HG03095 (cell line): ENCODE data around the gene TTC21A.
A peak's percentile ranks its signal among the peaks of the same experiment; 100 is the strongest.

Source experiments
- ATAC-seq: cut with Tn5 transposase; IDR thresholded peaks from one replicate; pipeline ENCODE4 v1.9.1; 2021; ENCODE audit warnings: moderate library complexity; ENCODE audit not compliant: unreplicated experiment

The TTC21A gene

DNA sequence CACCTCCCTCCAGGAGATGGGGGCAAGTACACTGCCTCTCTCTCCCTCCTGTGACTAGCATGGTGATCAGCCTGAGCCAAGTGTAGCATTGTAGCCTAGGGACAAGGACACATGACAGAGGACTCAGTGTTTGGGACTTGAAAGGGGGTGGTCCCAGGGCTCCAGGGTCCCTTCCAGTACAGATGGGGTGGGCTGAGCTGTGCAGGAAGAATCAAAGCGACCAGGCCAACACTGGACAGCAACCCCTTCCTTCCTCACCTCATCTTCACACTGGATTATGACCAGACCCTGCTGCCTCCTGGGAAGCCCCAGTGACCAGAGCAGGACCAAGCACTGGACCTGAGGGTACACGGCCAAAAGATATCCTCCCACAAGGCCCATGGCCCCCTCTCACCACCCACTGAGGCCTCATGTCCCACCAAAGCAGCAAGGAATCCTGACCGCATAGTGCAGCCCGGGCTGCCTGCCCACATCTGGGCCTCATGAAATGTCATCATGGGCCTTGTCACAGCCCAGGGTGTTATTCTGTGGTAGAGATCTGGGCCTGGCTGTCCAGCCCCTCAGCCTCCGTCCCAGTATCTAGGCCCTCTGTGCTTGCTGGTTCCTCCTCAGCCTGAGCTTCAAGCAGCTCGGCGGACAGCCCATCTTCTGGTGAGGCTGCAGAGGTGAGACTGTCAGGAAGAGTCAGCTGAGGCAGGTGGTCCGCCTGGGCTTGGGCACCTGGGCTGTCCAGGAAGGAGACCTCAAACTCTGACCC is 9.6 kb upstream of the TTC21A start:
- ATAC-seq: no peak

GRCh38 chr3:39098473-39099000 is 8.9 kb upstream of the TTC21A start:
- ATAC-seq: no peak

- no peak for ATAC-seq
These were observed 8.2 kb upstream of the TTC21A start for GRCh38 chr3:39099242-39099641.

GRCh38 chr3:39099738-39100499 is 7.6 kb upstream of the TTC21A start:
- no peak for ATAC-seq

GRCh38 chr3:39100500-39100886 is 7.0 kb upstream of the TTC21A start:
- no peak for ATAC-seq

DNA sequence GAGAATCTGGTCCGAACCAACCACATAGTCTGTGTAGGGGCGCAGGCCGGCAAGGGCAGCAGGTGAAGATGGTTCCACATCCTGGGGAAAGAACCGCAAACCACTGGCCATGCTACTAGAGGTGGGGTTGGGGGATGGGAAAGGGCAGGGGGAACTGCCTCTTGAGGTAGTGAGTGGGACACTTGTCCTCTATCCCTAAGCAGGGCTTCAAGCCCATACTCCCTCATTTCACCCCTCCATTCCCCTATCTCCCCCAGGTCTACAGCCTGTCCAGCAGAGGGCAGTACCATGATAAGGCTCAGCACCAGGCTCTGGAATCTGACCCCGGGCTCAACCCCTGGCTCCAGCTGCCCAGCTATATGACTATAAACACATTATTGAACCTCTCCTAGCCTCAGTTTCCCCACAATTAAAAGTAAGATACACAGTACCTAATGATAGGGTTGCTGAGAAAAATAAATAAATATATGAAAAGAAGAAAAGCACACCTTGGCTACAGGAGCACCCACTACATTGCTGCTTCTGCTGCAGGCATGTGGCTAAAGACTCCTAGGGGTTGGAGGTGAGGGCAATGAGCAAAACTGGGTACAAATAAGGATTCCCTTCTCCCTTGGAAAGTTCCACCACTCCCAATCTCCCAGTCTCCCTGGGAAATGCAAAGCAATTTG is 6.3 kb upstream of the TTC21A start:
- no peak for ATAC-seq

GRCh38 chr3:39102504-39103323 is 4.8 kb upstream of the TTC21A start:
- no peak for ATAC-seq

- no peak for ATAC-seq
These were observed 4.2 kb upstream of the TTC21A start for GRCh38 chr3:39103324-39103693.

DNA sequence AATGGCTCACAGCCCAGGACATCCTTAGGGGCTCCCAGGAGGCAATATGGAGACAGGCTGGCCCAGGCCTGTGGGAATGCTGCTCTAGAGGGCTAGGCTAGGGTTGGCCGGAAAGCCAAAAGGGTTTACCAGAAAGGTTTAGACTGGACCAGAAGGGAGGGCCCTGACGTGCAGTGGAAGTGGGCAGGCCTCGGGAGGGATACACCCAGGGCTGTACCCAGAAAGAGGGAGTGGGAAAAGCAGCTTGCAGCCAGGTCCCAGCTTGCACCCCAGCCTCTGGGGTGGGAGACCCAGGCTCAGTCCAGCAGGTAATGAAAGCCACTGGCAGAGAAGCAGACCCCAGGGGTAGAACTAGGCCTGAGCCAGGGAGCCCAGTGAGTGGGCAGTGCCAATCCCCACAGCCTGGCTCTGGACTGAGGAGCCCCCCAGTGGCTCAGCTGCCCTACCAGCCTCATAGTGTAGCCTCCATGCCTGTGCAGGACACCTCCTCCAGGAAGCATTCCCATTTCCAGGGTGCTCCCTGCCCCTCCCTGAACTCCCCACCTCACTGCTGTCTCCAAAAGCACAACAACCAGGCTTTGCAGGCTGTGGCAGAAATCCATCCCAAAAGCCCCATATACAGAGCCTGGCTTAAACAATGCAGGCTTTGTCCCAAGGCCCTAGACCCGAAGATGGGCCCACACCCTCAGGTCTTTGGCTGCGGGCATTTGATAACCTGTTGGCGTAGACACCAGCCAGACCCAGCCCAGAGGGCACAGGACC is 3.5 kb upstream of the TTC21A start:
- ATAC-seq: no peak

- ATAC-seq: no peak
These were observed 2.4 kb upstream of the TTC21A start for GRCh38 chr3:39104961-39105686.

- no peak for ATAC-seq
These were observed 1.8 kb upstream of the TTC21A start for GRCh38 chr3:39105687-39106063.

- no peak for ATAC-seq
These were observed 1.1 kb upstream of the TTC21A start for GRCh38 chr3:39106281-39106811.

DNA sequence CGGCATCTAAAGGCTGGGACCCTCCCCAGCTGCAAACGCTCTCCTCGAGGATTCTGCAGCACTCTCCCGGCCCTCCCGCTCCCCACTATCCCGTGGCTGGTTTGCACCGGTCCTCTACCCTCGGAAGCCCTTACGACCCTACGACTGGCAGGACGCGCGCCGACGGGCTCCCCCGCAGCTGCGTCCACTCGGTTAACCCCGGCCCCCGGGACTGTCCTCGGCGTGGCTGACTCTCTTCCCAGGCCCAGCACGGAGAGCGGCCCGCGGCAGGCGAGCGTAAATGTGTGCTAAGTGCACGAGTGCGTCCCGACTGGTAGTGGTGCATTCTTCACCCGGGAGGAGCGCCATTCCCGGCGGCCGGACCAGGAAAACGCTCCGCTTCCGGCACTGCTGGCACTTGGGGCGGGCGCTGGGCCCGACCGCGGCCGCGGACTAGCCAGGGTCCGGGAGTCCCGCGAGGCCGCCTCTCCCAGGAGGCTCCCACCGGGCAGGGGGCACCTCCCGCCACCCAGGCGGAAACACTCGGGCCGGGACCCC is 561 bp upstream of the TTC21A start:
- peak; percentile 4 for ATAC-seq

DNA sequence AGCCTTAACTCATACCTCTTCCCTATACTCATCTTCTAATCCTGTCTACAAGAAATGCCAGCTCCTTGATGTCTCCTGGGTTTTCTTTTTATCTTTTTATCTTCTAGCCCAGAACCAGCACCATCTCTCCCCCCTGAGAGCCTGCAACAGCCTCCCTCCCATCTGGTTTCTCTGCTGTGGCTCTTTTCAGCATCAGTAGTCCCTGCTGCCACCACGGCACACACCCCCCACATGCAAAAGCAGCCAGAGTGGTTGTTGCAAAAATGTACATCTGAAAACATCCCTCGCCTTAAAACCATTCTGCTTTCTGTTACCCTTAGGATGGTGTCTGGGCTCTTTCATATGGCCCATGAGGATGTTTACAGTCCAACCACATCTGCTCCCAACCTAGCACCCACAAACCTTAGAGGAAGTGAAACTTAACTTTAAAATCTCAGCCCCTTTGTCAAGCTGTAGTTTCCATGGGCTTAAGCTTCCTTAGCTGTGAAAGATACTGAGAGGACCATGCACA is 775 bp downstream of the TTC21A start:
- peak; percentile 72 for ATAC-seq

- ATAC-seq: no peak
These were observed 1.6 kb downstream of the TTC21A start for GRCh38 chr3:39109086-39109485.

- ATAC-seq: no peak
These were observed 2.7 kb downstream of the TTC21A start for GRCh38 chr3:39110041-39110639.

DNA sequence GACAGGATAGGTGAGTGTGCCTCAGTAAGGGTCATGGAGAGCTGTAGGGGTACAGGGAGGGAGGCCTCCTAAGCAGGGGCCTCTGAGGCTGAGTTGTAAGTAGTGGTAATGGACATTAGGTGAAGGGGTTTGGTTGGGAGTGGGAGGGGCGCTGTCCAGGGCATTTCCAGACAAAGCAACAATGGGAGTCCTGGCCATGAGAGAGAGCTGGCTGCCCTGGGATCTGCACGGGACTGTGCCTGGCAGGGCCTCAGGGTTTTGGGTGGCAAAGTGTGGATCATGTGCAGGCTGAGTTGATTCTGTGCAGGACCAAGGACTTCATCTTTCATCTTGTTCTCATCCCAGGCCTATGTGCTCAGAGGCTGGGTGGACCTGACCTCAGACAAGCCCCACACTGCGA is 4.6 kb downstream of the TTC21A start:
- ATAC-seq: no peak

DNA sequence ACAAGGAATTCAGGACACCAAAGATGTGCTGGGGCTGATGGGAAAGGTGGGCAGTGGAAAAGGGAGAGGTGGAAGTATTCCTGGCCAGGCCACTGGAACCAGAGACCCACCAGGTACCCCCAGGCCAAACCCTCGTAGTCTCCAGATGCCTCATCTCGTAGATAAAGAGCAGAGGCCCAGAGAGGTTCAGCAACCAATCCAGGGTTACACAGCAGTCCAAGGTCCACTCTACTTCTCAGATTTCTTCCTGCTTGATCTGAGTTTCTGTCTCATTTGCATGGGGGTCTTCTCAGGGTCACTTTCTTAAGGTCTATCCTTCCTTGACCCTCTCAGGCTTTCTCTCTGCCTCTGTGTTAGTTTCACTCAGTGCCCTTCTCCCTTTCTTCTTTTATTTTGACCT is 5.1 kb downstream of the TTC21A start:
- no peak for ATAC-seq
